Measurements from ENCODE around the gene ARPC2. TPM values are rescaled to one million over a fixed set of nuclear protein-coding genes. Genes with fewer than 3 reads are reported as not detected.
A peak's percentile ranks its signal among the peaks of the same experiment; 100 is the strongest.

Gene ARPC2
- total and polyA plus RNA-seq, 2 of the 13 experiments (the other 11 are each of a cell fraction or from before 2014, with no cell fraction given): 168 to 303 TPM

DNA sequence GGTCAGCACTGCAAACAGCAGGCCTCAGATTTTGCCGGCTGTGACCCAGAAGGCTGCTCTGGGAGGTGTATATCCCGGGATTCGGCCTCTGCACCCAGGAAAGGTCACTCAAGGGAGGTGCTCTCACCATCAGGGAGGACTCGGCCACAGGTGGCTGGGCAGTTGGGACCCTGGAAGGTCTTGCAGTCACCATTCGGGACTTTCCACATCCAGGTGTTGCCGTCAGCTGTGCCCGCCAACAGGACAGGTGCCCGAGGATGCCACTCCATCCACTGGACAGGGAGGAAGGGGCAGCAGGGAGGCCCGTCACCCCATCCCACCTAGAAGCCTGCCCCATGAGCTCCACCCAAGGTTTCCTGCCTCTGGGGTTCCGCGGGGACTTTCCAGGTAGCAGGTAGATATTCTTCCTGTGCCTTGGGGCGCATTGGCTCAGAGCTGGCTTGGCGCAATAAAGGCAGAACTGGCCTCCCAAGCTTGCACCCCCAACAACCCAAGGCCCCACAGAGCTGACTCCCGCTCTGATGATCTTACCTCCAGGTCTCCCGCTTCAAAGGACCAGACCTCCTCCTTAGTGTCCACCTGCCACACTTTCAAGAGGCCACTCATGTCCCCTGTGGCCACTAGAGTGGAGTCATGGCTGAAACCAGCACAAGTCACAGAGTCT, 49.5 kb downstream of the ARPC2 start (continued):
- 0 out of 2 replicates have a peak, but pooled peaks have one; percentile 0 for TF ChIP-seq ZBTB33 (CRISPR knock-in tag; IDR thresholded peaks at IDR 0.05)
- TF ChIP-seq, protein P1, sequence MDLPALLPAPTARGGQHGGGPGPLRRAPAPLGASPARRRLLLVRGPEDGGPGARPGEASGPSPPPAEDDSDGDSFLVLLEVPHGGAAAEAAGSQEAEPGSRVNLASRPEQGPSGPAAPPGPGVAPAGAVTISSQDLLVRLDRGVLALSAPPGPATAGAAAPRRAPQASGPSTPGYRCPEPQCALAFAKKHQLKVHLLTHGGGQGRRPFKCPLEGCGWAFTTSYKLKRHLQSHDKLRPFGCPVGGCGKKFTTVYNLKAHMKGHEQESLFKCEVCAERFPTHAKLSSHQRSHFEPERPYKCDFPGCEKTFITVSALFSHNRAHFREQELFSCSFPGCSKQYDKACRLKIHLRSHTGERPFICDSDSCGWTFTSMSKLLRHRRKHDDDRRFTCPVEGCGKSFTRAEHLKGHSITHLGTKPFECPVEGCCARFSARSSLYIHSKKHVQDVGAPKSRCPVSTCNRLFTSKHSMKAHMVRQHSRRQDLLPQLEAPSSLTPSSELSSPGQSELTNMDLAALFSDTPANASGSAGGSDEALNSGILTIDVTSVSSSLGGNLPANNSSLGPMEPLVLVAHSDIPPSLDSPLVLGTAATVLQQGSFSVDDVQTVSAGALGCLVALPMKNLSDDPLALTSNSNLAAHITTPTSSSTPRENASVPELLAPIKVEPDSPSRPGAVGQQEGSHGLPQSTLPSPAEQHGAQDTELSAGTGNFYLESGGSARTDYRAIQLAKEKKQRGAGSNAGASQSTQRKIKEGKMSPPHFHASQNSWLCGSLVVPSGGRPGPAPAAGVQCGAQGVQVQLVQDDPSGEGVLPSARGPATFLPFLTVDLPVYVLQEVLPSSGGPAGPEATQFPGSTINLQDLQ (CRISPR knock-in tag; IDR thresholded peaks at IDR 0.05): no peak
- TF ChIP-seq KLF9 (CRISPR knock-in tag; IDR thresholded peaks at IDR 0.05; ENCODE audit: low read depth): no peak
- TF ChIP-seq, protein P2, sequence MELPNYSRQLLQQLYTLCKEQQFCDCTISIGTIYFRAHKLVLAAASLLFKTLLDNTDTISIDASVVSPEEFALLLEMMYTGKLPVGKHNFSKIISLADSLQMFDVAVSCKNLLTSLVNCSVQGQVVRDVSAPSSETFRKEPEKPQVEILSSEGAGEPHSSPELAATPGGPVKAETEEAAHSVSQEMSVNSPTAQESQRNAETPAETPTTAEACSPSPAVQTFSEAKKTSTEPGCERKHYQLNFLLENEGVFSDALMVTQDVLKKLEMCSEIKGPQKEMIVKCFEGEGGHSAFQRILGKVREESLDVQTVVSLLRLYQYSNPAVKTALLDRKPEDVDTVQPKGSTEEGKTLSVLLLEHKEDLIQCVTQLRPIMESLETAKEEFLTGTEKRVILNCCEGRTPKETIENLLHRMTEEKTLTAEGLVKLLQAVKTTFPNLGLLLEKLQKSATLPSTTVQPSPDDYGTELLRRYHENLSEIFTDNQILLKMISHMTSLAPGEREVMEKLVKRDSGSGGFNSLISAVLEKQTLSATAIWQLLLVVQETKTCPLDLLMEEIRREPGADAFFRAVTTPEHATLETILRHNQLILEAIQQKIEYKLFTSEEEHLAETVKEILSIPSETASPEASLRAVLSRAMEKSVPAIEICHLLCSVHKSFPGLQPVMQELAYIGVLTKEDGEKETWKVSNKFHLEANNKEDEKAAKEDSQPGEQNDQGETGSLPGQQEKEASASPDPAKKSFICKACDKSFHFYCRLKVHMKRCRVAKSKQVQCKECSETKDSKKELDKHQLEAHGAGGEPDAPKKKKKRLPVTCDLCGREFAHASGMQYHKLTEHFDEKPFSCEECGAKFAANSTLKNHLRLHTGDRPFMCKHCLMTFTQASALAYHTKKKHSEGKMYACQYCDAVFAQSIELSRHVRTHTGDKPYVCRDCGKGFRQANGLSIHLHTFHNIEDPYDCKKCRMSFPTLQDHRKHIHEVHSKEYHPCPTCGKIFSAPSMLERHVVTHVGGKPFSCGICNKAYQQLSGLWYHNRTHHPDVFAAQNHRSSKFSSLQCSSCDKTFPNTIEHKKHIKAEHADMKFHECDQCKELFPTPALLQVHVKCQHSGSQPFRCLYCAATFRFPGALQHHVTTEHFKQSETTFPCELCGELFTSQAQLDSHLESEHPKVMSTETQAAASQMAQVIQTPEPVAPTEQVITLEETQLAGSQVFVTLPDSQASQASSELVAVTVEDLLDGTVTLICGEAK (IDR thresholded peaks at IDR 0.05): no peak
- TF ChIP-seq, protein P2 (CRISPR knock-in tag; IDR thresholded peaks at IDR 0.05): no peak
- TF ChIP-seq PREB (CRISPR knock-in tag; IDR thresholded peaks at IDR 0.05): no peak
- TF ChIP-seq, protein P3, sequence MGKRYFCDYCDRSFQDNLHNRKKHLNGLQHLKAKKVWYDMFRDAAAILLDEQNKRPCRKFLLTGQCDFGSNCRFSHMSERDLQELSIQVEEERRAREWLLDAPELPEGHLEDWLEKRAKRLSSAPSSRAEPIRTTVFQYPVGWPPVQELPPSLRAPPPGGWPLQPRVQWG (CRISPR knock-in tag; IDR thresholded peaks at IDR 0.05; ENCODE audit: borderline replicate concordance, low read depth): no peak
- TF ChIP-seq RNF2 (conservative IDR thresholded peaks at IDR 0.05; ENCODE audit: low read depth): no peak
- TF ChIP-seq SP140L (CRISPR knock-in tag; IDR thresholded peaks at IDR 0.05; ENCODE audit: borderline replicate concordance): no peak
- peak; percentile 85 for TF ChIP-seq ZNF263 (CRISPR knock-in tag; IDR thresholded peaks at IDR 0.05)
- TF ChIP-seq, protein P4, sequence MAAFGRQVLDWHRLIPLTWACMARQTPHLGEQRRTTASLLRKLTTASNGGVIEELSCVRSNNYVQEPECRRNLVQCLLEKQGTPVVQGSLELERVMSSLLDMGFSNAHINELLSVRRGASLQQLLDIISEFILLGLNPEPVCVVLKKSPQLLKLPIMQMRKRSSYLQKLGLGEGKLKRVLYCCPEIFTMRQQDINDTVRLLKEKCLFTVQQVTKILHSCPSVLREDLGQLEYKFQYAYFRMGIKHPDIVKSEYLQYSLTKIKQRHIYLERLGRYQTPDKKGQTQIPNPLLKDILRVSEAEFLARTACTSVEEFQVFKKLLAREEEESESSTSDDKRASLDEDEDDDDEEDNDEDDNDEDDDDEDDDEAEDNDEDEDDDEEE (CRISPR knock-in tag; IDR thresholded peaks at IDR 0.05): no peak
- no peak for TF ChIP-seq TBX3 (IDR thresholded peaks at IDR 0.05; ENCODE audit: borderline replicate concordance)
- TF ChIP-seq ZNF549 (CRISPR knock-in tag; IDR thresholded peaks at IDR 0.05): no peak
